Measurements from ENCODE around the gene DAAM2. TPM values are rescaled to one million over a fixed set of nuclear protein-coding genes. Genes with fewer than 3 reads are reported as not detected.

Gene DAAM2
- total RNA-seq, 4 donors from 2014 or later, result 36.5 to 154 (median 54.1) TPM

DNA sequence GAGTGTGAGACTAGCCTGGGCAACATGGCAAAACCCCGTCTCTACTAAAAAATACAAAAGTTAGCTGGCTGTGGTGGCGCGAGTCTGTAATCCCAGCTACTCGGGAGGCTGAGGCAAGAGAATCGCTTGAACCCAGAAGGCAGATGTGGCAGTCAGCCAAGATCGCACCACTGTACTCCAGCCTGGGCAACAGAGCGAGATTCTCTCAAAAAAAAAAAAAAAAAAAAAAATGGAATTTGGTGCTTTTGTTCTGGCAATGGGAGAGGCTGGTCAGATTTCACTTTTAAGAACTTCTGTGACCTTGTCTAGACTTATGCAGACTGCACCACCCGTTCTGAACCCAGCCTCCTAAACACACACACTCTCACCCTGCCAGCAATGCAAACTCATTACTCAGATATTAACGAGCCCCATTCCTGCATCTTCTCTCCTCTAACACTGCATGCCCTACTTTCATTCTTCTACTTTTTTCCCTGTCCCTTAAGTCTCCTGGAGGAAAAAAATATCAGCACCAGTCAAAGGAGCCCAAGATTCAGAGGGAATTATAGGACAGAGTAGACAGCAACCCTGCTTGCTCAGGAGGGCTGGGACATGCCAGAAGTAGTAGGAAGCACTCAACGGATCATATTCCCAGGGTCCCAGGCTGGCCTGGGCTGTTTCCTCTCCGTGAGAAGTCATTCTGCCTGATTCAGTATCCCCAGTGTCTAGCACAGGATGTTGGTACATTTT lies 137.7 kb downstream of the DAAM2 start:
- TF ChIP-seq, protein P1, sequence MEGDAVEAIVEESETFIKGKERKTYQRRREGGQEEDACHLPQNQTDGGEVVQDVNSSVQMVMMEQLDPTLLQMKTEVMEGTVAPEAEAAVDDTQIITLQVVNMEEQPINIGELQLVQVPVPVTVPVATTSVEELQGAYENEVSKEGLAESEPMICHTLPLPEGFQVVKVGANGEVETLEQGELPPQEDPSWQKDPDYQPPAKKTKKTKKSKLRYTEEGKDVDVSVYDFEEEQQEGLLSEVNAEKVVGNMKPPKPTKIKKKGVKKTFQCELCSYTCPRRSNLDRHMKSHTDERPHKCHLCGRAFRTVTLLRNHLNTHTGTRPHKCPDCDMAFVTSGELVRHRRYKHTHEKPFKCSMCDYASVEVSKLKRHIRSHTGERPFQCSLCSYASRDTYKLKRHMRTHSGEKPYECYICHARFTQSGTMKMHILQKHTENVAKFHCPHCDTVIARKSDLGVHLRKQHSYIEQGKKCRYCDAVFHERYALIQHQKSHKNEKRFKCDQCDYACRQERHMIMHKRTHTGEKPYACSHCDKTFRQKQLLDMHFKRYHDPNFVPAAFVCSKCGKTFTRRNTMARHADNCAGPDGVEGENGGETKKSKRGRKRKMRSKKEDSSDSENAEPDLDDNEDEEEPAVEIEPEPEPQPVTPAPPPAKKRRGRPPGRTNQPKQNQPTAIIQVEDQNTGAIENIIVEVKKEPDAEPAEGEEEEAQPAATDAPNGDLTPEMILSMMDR (IDR thresholded peaks at IDR 0.05), result no peak
- ATAC-seq (ENCODE audit: low FRiP score) (no peak), DNase-seq (ENCODE audit: low spot score) (no peak)

GRCh38 chr6:39930540-39930939 lies 138.4 kb downstream of the DAAM2 start:
- DNase-seq (ENCODE audit: low spot score), result no peak
- no peak for ATAC-seq (ENCODE audit: low FRiP score)
- TF ChIP-seq, protein P1 (IDR thresholded peaks at IDR 0.05), result no peak

DNA sequence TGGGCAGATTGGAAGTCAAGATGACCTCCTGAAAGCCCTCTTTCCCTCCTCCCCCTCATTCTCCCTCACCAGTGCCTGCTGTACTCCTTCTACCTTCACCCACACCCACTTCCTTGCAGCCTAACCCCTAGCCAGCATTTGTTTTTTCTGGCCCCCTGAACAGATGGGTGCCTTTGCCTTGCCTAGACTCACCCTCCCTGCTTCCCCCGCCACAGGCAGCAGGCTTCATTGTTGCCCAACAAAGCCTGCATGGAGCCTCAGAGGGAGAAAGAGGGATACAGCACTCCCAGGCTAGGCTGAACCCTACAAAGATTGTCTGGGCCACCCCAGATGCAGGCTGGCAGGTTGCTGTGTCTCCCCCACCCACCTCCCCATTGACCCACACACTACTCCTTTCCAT lies 139.4 kb downstream of the DAAM2 start:
- DNase-seq (ENCODE audit: low spot score), result no peak
- TF ChIP-seq, protein P1 (IDR thresholded peaks at IDR 0.05), result no peak
- no peak for ATAC-seq (ENCODE audit: low FRiP score)

GRCh38 chr6:39932386-39932910 lies 140.3 kb downstream of the DAAM2 start:
- no peak for ATAC-seq (ENCODE audit: low FRiP score)
- TF ChIP-seq, protein P1 (IDR thresholded peaks at IDR 0.05), result no peak
- no peak for DNase-seq (ENCODE audit: low spot score)

DNA sequence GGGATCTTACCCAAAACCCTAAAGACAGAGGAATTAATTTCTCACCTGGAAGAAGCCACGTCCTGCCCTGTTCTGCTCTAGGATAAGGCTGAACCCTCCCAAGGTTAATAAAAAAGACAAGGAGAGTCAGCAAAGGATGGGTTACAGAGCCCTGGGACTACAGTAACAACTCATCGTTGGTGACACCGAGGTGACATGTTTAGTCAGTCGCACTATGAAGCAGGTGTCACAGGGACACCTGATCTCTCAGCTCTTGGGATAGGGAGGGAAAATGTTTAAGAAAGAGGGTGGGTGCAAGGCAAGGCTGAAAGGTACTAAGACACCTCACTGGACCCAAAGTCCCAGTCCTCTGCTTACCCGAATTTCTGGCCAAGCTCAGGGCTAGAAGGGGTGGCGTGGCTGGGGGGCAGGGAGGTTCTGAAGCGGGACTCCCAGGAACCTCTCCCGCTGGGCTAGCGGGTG lies 141.5 kb downstream of the DAAM2 start:
- DNase-seq (ENCODE audit: low spot score), result no peak
- TF ChIP-seq, protein P1 (IDR thresholded peaks at IDR 0.05), result no peak
- ATAC-seq (ENCODE audit: low FRiP score), result no peak

DNA sequence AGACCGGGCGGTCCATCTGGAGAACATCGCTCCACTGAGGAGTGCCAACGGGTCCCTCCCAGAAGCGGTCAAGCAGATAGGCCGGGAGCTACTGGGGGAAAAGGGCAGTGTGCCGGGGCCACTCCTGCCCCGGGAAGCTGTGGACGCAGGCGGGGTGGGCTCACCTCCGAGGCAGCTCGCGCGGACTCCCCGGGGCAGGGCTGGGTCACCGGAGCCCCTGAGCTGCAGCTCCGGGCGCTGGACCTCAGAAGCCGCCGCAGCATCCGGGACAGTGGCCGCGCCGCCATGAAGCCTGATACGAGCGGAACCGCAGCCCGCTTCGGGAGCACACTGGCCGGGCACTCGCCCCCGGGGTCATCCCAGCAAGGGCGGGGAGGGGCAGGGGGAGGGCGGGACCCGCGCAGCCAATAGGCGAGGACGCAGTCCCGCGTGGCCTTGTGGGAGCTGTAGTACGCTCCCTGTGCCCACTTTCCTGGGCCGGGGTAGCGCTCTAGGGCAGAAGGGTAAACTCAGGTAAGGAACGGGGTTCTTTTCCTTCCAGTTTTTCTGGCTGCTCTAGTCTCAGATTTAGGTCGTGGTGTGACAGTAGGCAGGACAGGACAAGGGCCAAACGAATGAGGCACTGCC lies 142.1 kb downstream of the DAAM2 start, which contains the start of gene MOCS1:
MOCS1 (minus strand) TSS at position 332 of the 627 bp plus-strand sequence; CDS start at position 287, 45 bp downstream.
- TF ChIP-seq, protein P1 (IDR thresholded peaks at IDR 0.05), result no peak
- peak; percentile 68 for DNase-seq (ENCODE audit: low spot score)
- peak; percentile 95 for ATAC-seq (ENCODE audit: low FRiP score)

All from omental fat pad (tissue), 4 donors.